GM18951 (cell line): ENCODE data around the gene ERCC5.

Source experiments
- POLR2A ChIP-seq: IDR thresholded peaks from 4 replicates; pipeline ENCODE4 v1.6.1; 2011; ENCODE audit warnings: mild to moderate bottlenecking; ENCODE audit not compliant: insufficient read length, insufficient read depth; ENCODE audit errors: extremely low read depth
- in situ Hi-C: fragments of 300-500 bp; cut with MboI; formaldehyde crosslinking; loops from one replicate; pipeline ENCODE4 v1.12.0; 2022; ENCODE audit warnings: low sequenced_read_pairs, mixed read lengths, inconsistent platforms; ENCODE audit not compliant: unreplicated experiment

ERCC5 gene

DNA sequence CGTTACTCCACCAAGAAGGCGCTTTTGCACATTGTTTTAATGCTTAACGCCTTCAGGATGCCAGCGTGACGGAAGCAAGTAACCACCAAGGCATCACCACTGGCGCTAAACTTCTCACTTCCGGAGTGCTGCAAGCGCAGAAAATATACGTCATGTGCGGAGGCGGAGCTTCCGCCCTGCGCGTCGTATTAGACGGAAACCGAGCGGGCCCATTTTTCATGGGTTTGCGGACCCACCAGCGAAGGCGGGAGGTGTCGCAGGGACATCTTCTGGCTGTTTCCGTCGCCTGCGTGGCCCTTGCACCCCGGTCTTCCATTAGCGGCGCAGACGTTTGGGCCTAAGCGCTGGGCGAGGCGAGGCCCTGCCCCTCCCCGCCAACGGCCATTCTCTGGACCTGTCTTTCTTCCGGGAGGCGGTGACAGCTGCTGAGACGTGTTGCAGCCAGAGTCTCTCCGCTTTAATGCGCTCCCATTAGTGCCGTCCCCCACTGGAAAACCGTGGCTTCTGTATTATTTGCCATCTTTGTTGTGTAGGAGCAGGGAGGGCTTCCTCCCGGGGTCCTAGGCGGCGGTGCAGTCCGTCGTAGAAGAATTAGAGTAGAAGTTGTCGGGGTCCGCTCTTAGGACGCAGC is at the start of gene ERCC5:
Gene ERCC5, plus strand, starts transcription at position 403 of the 631 bp plus-strand sequence. CDS start 235 bp downstream, outside the sequence.
- in situ Hi-C loops, result loop anchor here (10.0 kb wide), 1 partner anchor 251 kb away; the partner anchor contains the start of gene TPP2

DNA sequence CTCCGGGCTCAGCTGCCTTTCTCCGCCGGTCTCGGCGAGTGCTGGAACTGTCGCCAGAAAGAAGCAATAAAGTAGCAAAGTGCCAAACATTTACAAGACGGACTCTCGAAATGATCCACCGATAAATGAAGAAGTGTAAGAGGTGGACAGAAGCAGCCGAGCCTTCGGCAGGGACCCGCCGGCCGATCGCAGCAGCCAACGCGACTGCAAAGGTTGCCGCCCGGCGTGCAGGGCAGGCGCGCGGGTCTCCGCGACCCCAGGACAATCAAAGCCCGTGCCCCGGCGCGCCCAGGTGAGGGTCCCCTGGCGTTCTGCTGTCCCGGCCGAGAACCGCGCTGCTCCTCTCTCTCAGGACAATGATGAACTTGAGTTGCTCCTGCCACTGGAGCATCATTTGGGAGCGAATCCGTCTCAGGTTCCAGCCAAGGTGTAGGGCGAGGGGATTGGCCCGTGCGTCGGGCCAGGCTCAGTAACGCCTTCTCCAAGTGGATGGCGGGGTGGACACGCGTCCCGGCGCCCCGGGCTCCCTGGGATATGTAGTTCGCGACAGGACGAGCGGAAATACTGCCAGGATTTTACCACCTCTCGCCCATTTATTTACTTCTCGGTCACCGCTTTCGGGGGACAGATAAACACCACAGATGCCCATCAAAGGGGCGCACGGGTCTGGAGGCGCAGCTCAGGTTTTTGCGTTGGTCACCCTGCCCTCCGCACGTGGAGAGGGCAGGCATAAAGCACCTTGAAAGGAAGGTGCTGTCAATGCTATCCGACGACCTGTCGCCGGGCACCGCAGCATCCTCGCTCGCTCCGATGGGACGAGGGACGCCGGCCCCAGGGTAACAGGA is 47.0 kb upstream of the ERCC5 start, which contains the start of the genes BIVM and POGLUT2:
Gene BIVM, plus strand, starts transcription at position 539 of the 845 bp plus-strand sequence. CDS start 8,149 bp downstream, outside the sequence.
Gene POGLUT2, minus strand, starts transcription at position 396 of the 845 bp plus-strand sequence. Its CDS starts 306 bp downstream, at position 90.
- in situ Hi-C loops, result no loop called here
- TF ChIP-seq POLR2A, result peak; percentile 62

More for the DNA sequence above, at the start of gene ERCC5:
- TF ChIP-seq POLR2A, result peak; percentile 85

DNA sequence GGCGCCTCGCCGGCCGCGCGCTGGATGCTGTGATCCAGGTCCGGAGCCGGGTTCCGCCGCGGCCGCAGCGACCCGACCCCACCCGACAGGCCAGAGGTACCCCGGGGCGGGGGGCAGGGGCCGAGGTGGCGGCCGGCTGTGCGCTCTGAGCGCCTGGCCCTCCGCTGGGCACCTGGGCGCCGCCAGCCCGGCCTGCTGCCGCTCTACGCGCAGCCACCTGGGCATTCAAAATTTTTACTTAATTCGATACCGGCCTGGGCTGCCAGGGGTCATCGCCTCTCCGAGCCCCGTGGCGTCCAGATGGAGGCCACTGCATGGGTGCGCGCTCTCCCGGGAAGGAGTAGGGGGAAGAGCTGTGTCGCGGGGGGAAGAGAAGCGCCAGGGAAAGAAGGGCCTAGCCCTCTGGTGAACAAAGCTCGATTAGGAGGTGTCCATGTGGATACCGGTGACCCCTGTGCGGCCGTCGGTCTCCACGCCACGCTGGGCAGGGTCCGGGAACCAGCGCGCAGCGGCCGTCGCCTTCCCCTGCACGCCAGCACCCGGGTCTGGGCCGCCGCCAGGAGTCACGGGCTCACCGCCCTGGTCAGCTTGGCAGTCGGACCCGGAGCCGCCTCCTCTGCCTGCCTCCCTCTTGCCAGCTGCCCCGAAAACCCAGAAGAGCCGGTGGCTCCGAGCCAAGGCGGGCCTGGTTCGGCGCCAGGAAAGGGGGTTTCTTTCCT is 46.2 kb upstream of the ERCC5 start:
- in situ Hi-C loops, result no loop called here
- no peak for TF ChIP-seq POLR2A

DNA sequence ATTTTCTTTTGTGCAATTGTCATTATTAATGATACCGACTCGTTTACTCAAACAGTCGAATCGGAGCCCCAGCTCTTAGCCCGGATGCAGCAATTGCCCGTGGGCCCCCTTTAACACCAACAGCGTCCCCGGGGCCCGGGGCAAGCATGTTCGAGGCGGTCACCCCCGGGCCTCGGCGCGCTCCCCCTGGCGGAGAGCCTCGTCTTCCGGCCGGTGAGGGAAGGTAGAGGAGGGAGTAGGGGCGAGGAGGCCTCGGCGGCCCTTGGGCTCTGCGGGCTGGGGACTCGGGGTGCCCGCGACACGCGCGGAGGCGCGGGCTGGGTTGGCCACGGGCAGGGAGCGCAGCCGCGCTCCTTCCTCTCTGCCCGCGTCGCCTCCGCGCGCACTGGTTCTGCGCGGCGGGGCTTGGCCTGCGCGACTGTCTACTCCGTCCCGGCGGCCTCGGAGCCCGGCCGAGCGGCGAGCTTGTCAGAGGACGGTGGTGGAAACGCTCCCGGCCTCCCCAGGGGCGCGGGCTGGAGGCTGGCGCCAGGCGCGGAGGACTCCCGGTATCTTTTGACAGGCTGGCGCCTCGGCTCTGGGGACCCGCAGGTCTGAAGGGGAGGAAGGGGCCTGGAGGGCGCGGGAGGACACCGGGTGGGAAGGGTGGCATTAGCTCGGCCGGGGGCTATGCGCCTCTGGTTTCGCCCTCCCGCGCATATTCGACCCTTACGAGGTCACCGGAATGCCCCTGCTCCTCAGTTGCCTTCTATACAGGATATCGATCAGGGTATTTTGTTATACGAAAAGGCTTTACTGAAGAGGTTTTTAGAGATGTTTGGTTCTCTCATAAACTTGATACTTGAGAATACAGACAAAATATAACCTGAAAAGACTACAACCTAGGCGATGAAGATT is 45.4 kb upstream of the ERCC5 start:
- TF ChIP-seq POLR2A, result peak; percentile 67
- in situ Hi-C loops, result no loop called here

DNA sequence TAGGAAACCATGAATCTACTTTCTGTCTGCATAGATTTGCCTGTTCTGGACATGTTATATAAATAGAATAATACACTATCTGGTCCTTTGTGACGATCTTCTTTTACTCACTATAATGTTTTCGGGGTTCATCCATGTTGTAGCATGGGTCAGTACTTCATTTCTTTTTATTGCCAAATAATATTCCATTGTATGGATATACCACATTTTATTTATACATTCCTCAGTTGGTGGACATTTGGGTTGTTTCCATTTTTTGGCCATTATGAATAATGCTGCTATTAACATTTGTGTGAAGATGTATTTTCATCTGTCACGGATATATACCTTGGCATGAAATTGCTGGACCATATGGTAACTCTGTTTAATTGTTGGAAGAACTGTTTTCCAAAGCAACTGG is 40.2 kb upstream of the ERCC5 start:
- TF ChIP-seq POLR2A, result no peak
- in situ Hi-C loops, result no loop called here

DNA sequence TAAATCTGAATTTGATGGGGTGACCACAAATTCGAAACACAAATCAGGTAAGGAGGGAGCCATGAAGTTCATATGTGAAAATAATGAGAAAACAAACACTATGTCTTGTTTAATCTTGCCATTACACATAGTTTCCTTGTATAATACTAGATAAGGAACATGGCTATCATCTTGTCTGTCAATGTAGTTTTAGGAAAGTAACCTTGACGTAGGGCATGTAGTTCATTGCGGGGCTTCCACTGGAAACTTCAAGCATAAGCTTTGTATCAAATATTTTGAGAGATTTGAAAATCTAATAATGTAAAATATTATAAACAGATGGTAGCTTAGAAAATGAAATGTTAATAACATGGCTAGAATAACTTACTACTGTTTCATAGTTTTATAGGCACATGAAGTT is 38.1 kb upstream of the ERCC5 start:
- in situ Hi-C loops, result no loop called here
- TF ChIP-seq POLR2A, result no peak

DNA sequence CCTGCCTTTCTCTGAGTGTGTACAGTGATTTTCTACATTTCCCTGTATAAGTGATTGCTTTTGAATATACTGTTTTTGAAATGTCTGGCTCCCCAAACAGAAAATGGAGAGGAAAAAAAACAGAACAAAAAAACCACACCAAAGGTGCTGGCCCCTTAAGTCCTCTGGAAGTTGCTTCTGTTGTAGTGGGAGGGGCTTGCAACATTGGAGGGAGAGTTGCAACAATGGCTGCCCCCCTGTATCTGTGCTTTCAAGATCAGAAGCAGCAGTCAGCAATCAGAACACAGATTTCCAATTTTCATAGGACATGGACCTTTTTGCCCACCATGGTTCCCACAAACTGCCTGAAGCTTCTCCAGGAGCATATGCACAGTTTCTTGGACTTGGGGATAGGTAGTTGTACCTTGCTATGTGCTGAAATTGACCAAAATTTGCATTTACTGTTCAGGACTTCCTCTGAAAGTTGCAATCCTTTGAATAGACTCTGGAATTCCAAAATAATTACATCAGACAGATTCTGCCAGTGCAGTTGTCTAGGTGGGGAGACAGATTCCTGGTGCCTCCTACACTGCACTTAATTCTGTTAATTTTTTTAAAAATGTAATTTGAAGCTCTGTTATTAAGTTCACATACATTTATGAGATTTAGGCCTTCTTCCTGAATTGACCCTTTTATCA is 33.1 kb upstream of the ERCC5 start:
- in situ Hi-C loops, result no loop called here
- no peak for TF ChIP-seq POLR2A

DNA sequence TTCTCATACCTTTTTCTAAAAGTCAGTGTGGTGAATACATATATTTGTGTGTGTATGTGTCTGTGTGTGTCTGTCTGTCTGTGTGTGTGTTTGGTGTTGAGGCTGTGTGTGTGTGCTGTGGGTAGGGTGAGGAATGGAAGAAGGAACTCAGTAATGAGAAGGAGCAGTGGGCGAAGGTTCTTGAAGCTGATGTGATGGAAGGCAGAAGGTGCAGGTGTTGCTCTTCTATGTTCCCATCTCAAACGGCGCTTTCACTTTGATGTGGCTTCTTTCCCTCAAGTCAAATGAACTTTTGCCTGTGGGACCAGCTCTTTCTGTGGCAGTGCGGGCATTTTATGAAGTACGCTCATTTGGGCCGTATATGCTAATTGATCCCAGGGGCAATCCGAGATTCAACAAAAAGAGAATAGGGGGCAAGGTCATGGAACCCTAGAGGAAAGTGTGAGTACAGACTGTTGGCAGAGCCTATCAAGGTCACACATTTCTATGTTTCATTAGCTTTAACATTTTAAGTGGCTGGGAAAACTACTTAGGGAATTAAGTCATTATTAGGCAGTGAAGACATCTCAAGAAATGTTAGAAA is 31.7 kb upstream of the ERCC5 start:
- in situ Hi-C loops, result no loop called here
- TF ChIP-seq POLR2A, result no peak

DNA sequence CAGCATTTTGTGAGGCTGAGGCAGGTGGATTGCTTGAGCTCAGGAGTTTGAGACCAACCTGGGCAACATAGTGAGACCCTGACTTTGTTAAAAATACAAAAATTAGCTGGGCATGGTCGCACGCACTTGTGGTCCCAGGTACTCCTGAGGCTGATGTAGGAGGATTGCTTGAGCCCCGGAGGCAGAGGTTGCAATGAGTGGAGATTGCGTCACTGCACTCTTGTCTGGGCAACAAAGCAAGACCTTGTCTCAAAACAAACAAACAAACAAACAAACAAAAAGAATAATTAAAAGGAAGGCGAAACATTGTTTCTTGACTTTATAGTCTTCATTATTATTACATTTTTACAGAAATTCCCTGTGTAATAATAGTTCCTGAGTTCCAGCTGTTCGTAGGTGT is 31.0 kb upstream of the ERCC5 start:
- in situ Hi-C loops, result no loop called here
- no peak for TF ChIP-seq POLR2A

DNA sequence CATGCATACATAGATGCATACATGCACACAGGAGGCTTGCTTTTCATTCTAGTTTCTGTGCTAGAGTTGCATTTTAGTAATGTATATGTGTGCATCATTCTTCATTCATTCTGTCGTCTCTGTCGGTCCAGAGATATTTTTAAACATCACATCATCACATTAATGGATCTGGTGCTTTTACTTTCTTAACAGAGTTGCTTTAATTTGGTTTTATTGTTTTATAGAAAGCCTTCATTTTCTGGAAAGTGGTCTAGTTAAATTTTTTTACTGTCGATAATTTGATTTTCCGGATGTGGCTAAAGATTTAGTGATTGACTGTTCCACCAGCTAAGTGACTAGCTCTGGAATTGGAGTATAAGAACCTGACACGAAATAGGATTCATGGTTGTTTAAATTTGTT is 30.0 kb upstream of the ERCC5 start:
- in situ Hi-C loops, result no loop called here
- no peak for TF ChIP-seq POLR2A

DNA sequence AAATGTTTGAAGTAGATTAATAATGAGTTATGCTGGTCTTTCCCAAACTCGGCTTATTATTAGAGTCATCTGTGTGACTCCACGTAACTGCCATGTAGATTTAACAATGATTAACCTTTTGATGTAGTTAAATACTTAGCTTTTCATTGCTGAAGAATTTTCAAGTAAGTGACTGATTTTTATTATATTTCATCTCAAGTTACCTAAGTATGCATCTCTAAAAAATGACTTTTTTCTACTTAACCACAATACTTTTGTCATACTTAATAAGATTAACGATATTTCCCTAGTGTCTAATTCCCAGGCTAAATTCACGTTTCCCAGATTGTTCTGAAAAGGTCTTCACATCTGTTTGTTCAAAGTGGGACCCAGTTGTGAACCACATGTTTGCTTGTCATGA is 29.1 kb upstream of the ERCC5 start:
- in situ Hi-C loops, result no loop called here
- no peak for TF ChIP-seq POLR2A

DNA sequence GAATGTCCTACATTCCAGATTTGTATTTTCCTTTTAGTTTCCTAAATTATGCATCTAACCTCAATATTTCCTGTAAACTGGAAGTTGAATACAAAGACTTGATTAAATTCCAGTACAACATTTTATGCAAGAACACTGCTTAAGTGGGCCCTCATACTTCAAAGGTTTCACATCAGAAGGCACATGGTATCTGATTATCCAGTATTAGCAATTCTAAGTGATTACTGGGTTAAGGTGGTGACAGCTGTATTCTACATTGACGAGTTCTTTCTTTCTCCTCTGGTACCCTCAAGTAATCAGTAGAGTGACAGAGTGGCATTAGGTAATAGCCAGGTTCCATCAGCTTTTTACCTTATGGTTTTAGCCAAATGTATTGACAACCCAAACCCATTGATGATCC is 28.6 kb upstream of the ERCC5 start:
- TF ChIP-seq POLR2A, result no peak
- in situ Hi-C loops, result no loop called here

DNA sequence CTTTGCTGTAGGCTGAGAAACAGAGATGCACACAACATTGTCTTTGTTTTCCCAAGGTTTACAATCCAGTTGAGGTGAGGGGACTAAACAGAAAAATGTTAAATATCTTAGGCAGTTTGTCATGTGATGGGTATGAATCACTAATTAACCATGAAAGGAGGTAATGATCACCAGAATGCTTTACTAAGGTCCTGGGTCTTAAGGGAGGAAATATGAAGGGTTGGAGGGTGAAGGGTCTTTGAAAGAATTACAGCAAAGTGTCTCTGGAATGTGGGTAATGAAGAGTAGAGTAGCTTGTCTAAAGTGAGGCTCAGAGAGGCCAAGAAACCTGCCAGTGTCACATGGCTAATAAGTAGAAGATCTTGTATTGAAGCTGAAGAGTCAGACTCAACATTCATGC is 27.9 kb upstream of the ERCC5 start:
- in situ Hi-C loops, result no loop called here

More for the DNA sequence above, 27.9 kb upstream of the ERCC5 start:
- TF ChIP-seq POLR2A, result no peak
